MM.1S (cell line): Measurements from ENCODE around the gene RDH12.

ENCODE experiments used
- DNase-seq: peaks from one replicate; pipeline ENCODE4 v3.0.0-alpha.2; 2015
- H2AFZ ChIP-seq: fragments of 300-600 bp; sonication (generic); 2 replicates; pipeline ENCODE4 v1.6.0; 2016; ENCODE audit warnings: antibody characterized with exemption, low read length
- H3F3A ChIP-seq: fragments of 300-600 bp; sonication (generic); 2 replicates; pipeline ENCODE4 v1.6.1; 2016; ENCODE audit warnings: mild to moderate bottlenecking, antibody characterized with exemption, low read length, moderate library complexity, mixed read lengths; ENCODE audit not compliant: insufficient read depth
- H3K27ac ChIP-seq: fragments of 300-600 bp; sonication (generic); 2 replicates; pipeline ENCODE4 v1.5.1; 2016; ENCODE audit warnings: mild to moderate bottlenecking, low read length
- H3K27me3 ChIP-seq: fragments of 300-600 bp; sonication (generic); replicated peaks from 2 replicates; pipeline ENCODE4 v1.6.0; 2016; ENCODE audit warnings: low read length; ENCODE audit not compliant: insufficient read depth
- H3K36me3 ChIP-seq: fragments of 300-600 bp; sonication (generic); replicated peaks from 2 replicates; pipeline ENCODE4 v1.6.1; 2016; ENCODE audit warnings: mild to moderate bottlenecking, low read length, mixed read lengths; ENCODE audit not compliant: insufficient read depth
- H3K4me1 ChIP-seq: fragments of 300-600 bp; sonication (generic); 2 replicates; pipeline ENCODE4 v1.6.1; 2016; ENCODE audit warnings: low read length, mixed read lengths
- H3K4me2 ChIP-seq: fragments of 300-600 bp; sonication (generic); 2 replicates; pipeline ENCODE4 v1.6.0; 2016; ENCODE audit warnings: low read depth, low read length
- H3K4me3 ChIP-seq: fragments of 300-600 bp; sonication (generic); 2 replicates; pipeline ENCODE4 v1.5.1; 2016; ENCODE audit warnings: low read length, mixed read lengths
- H3K79me2 ChIP-seq: fragments of 300-600 bp; sonication (generic); 2 replicates; pipeline ENCODE4 v1.6.1; 2016; ENCODE audit warnings: mixed run types, low read length, mixed read lengths
- H3K9ac ChIP-seq: fragments of 300-600 bp; sonication (generic); 2 replicates; pipeline ENCODE4 v1.6.1; 2016; ENCODE audit warnings: low read length, mixed read lengths
- H3K9me2 ChIP-seq: fragments of 300-600 bp; sonication (generic); replicated peaks from 2 replicates; pipeline ENCODE4 v1.6.1; 2016; ENCODE audit warnings: mild to moderate bottlenecking, low read length, mixed read lengths; ENCODE audit not compliant: insufficient read depth
- H3K9me3 ChIP-seq: fragments of 300-600 bp; sonication (generic); replicated peaks from 2 replicates; pipeline ENCODE4 v1.6.1; 2016; ENCODE audit warnings: mild to moderate bottlenecking, low read length, mixed read lengths; ENCODE audit not compliant: insufficient read depth
- H4K20me1 ChIP-seq: fragments of 300-600 bp; sonication (generic); 2 replicates; pipeline ENCODE4 v1.6.1; 2016; ENCODE audit warnings: mild to moderate bottlenecking, low read length, moderate library complexity, mixed read lengths; ENCODE audit not compliant: insufficient read depth
- EZH2 ChIP-seq: fragments of 300-600 bp; sonication (generic); optimal IDR thresholded peaks from 2 replicates; pipeline ENCODE3; 2017; ENCODE audit warnings: low read depth, mild to moderate bottlenecking, antibody characterized with exemption, low read length, mixed read lengths
- EZH2phosphoT487 ChIP-seq: fragments of 300-600 bp; sonication (generic); IDR thresholded peaks from 2 replicates; pipeline ENCODE4 v1.6.1; 2018; ENCODE audit warnings: antibody characterized with exemption, low read length
- TF ChIP-seq, protein P1 (sequence below): fragments of 300-600 bp; sonication (generic); IDR thresholded peaks from 2 replicates; pipeline ENCODE4 v1.5.1; 2016; ENCODE audit warnings: antibody characterized with exemption, low read length, mixed read lengths

The RDH12 gene

GRCh38 chr14:67665868-67666267, 35.8 kb upstream of the RDH12 start:
- H3K27me3 ChIP-seq: no peaks in the 10 kb centered on the region
- H3K9me2 ChIP-seq: no peaks in the 10 kb centered on the region
- no peak overlapping the region for H3K4me2 ChIP-seq
- H3K9me3 ChIP-seq: no peaks in the 10 kb centered on the region
- no peaks in the 10 kb centered on the region for H3K4me1 ChIP-seq
- H4K20me1 ChIP-seq: no peaks in the 10 kb centered on the region
- no peak for DNase-seq
- peaks cover 21% of the 10 kb centered on the region for H3K79me2 ChIP-seq
- H3F3A ChIP-seq: no peaks in the 10 kb centered on the region
- no peak overlapping the region for H2AFZ ChIP-seq
- H3K27ac ChIP-seq: no peak overlapping the region
- H3K36me3 ChIP-seq: no peaks in the 10 kb centered on the region
- no peak overlapping the region for H3K4me3 ChIP-seq
- no peak overlapping the region for H3K9ac ChIP-seq
- TF ChIP-seq EZH2phosphoT487 (no peak), EZH2 (no peak)
- TF ChIP-seq, protein P1, sequence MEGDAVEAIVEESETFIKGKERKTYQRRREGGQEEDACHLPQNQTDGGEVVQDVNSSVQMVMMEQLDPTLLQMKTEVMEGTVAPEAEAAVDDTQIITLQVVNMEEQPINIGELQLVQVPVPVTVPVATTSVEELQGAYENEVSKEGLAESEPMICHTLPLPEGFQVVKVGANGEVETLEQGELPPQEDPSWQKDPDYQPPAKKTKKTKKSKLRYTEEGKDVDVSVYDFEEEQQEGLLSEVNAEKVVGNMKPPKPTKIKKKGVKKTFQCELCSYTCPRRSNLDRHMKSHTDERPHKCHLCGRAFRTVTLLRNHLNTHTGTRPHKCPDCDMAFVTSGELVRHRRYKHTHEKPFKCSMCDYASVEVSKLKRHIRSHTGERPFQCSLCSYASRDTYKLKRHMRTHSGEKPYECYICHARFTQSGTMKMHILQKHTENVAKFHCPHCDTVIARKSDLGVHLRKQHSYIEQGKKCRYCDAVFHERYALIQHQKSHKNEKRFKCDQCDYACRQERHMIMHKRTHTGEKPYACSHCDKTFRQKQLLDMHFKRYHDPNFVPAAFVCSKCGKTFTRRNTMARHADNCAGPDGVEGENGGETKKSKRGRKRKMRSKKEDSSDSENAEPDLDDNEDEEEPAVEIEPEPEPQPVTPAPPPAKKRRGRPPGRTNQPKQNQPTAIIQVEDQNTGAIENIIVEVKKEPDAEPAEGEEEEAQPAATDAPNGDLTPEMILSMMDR: no peak

GRCh38 chr14:67666750-67667449, 34.8 kb upstream of the RDH12 start:
- Histone ChIP-seq H3K9me3 (no peaks in the 10 kb centered on the region), H3K4me1 (no peaks in the 10 kb centered on the region), H3K4me3 (no peak overlapping the region), H3K79me2 (peaks cover 21% of the 10 kb centered on the region), H3K36me3 (no peaks in the 10 kb centered on the region), H3K27ac (no peak overlapping the region), H3K9ac (no peak overlapping the region), H2AFZ (no peak overlapping the region), H3K27me3 (no peaks in the 10 kb centered on the region), H3F3A (no peaks in the 10 kb centered on the region), H4K20me1 (no peaks in the 10 kb centered on the region), H3K4me2 (no peak overlapping the region), H3K9me2 (no peaks in the 10 kb centered on the region)
- no peak for TF ChIP-seq EZH2
- TF ChIP-seq, protein P1: peak; percentile 34
- DNase-seq: peak; percentile 27

DNA sequence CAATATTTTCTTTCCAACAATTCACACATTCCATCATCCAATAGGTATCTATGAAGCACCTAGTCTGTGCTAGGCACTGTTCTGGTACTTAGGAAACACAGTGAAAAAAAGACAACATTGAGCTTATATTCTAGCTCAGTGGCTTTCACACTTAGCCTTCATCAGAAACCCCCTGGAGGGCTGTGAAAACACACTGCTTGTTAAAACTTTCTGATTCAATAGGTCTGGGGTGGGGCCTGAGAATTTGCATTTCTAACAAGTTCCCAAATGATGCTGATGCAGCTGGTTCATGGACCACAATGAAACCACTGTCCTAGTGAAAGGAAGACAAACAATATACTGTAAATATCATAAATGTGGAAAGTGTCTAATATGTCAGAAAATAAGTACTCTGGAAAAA, 33.1 kb upstream of the RDH12 start:
- Histone ChIP-seq H3K4me2 (no peak overlapping the region), H3K9me3 (no peaks in the 10 kb centered on the region), H4K20me1 (no peaks in the 10 kb centered on the region), H3F3A (no peaks in the 10 kb centered on the region), H3K4me3 (no peak overlapping the region), H3K27me3 (no peaks in the 10 kb centered on the region), H3K79me2 (peaks cover 31% of the 10 kb centered on the region), H3K9ac (no peak overlapping the region), H3K36me3 (no peaks in the 10 kb centered on the region), H3K4me1 (0 out of 2 replicates have a peak, but pooled peaks cover 1% of the 10 kb centered on the region), H2AFZ (no peak overlapping the region), H3K9me2 (no peaks in the 10 kb centered on the region), H3K27ac (no peak overlapping the region)
- TF ChIP-seq EZH2phosphoT487 (no peak), EZH2 (no peak)
- TF ChIP-seq, protein P1: no peak
- DNase-seq: peak; percentile 8
